H1 (cell line): ENCODE measurements around the gene MRPL1. TPM values are rescaled to one million over a fixed set of nuclear protein-coding genes. Genes with fewer than 3 reads are reported as not detected.

ENCODE experiments used
- CTCF ChIA-PET: fragments of 300-600 bp; sonication (Branson Sonifier 250); formaldehyde crosslinking; loops from one replicate; lab custom pipeline; 2021; ENCODE audit not compliant: partially characterized antibody; lab: Charles Lee
- POLR2A ChIA-PET: fragments of 300-600 bp; sonication (Branson Sonifier 250); formaldehyde crosslinking; loops from one replicate; lab custom pipeline; 2021; ENCODE audit warnings: inconsistent platforms; ENCODE audit not compliant: partially characterized antibody; lab: Charles Lee
- DNase-seq, 2 experiments: peaks; one replicate each; pipeline versions ENCODE4 v3.0.0 to v3.0.0-alpha.2; 2010 to 2022; ENCODE audit warnings: low spot score in 2 of 2, low read depth in 1 of 2, mixed read lengths in 1 of 2
- FAIRE-seq: peaks from 2 replicates; lab custom pipeline; 2011; peaks lifted over from hg19 to GRCh38; lab: Jason Lieb, UNC
- H2AFZ ChIP-seq: 2 replicates; pipeline ENCODE4 v1.8.1; 2012; ENCODE audit warnings: low read length, inconsistent platforms
- H2AK5ac ChIP-seq: 2 replicates; pipeline ENCODE4 v1.6.1; 2013; ENCODE audit warnings: low read depth, low read length
- H2BK120ac ChIP-seq: replicated peaks from 2 replicates; pipeline ENCODE3; 2013; ENCODE audit warnings: low read depth, low read length, inconsistent platforms
- H2BK12ac ChIP-seq: 2 replicates; pipeline ENCODE4 v1.6.1; 2013; ENCODE audit warnings: low read depth, low read length
- H2BK15ac ChIP-seq: 2 replicates; pipeline ENCODE4 v1.6.1; 2013; ENCODE audit warnings: low read length
- H2BK20ac ChIP-seq: 2 replicates; pipeline ENCODE4 v1.6.1; 2013; ENCODE audit warnings: low read length
- H2BK5ac ChIP-seq: 2 replicates; pipeline ENCODE4 v1.6.1; 2013; ENCODE audit warnings: low read depth, low read length
- H3K14ac ChIP-seq: 2 replicates; pipeline ENCODE4 v1.6.1; 2013; ENCODE audit warnings: inconsistent platforms; ENCODE audit not compliant: insufficient read length
- H3K18ac ChIP-seq: 2 replicates; pipeline ENCODE4 v1.6.1; 2013; ENCODE audit warnings: low read length; ENCODE audit errors: extremely low read depth
- H3K23ac ChIP-seq: 2 replicates; pipeline ENCODE4 v1.6.1; 2013; ENCODE audit warnings: inconsistent platforms; ENCODE audit not compliant: insufficient read length
- H3K23me2 ChIP-seq: 2 replicates; pipeline ENCODE4 v1.6.1; 2013; ENCODE audit warnings: low read depth, low read length
- H3K27ac ChIP-seq: 2 replicates; pipeline ENCODE4 v1.6.1; 2011; ENCODE audit warnings: low read depth, low read length, inconsistent platforms
- H3K27me3 ChIP-seq, 4 experiments: replicated peaks in 1 of 4; 1 replicate in 1 of 4; 2 replicates in 3 of 4; pipeline versions ENCODE4 v1.6.1 to v1.8.1; 2011 to 2013; ENCODE audit warnings: low read length in 3 of 4, mild to moderate bottlenecking in 3 of 4, inconsistent platforms in 2 of 4, mixed read lengths in 2 of 4, moderate library complexity in 1 of 4; ENCODE audit not compliant: control insufficient read depth in 3 of 4, insufficient read depth in 3 of 4; ENCODE audit errors: extremely low read depth in 1 of 4
- H3K36me3 ChIP-seq, 4 experiments: 2 replicates each; pipeline versions ENCODE4 v1.6.1 to v1.8.1; 2011 to 2013; ENCODE audit warnings: mild to moderate bottlenecking in 4 of 4, low read length in 3 of 4, moderate library complexity in 2 of 4, control low read depth in 1 of 4, inconsistent platforms in 1 of 4; ENCODE audit not compliant: insufficient read depth in 4 of 4, control insufficient read depth in 2 of 4
- H3K4ac ChIP-seq: replicated peaks from 2 replicates; pipeline ENCODE3; 2013; ENCODE audit warnings: low read length, low read depth, mixed read lengths, inconsistent platforms; ENCODE audit not compliant: insufficient read length
- H3K4me1 ChIP-seq, 4 experiments: replicated peaks in 1 of 4; 1 replicate in 1 of 4; 2 replicates in 3 of 4; pipeline versions ENCODE4 v1.6.1 to v1.8.1; 2011 to 2013; ENCODE audit warnings: low read length in 3 of 4, inconsistent platforms in 2 of 4, mixed read lengths in 1 of 4; ENCODE audit not compliant: insufficient read depth in 4 of 4, control insufficient read depth in 3 of 4
- H3K4me2 ChIP-seq, 2 experiments: 2 replicates each; pipeline versions ENCODE4 v1.6.1 to v1.8.1; 2011 to 2013; ENCODE audit warnings: low read depth in 2 of 2, low read length in 2 of 2, control low read depth in 1 of 2, inconsistent platforms in 1 of 2, mild to moderate bottlenecking in 1 of 2; ENCODE audit not compliant: insufficient read depth in 1 of 2
- H3K4me3 ChIP-seq, 4 experiments: fragments of 200-600, 300-600 bp in 1 of 4; sonication (generic), shearing (Covaris generic), sonication (Bioruptor Twin) in 1 of 4; 2 replicates each; pipeline versions ENCODE4 v1.5.1 to v1.8.1; 2011 to 2016; ENCODE audit warnings: low read length in 4 of 4, low read depth in 3 of 4, control low read depth in 2 of 4, inconsistent platforms in 2 of 4, mild to moderate bottlenecking in 2 of 4, mixed read lengths in 1 of 4, moderate library complexity in 1 of 4; ENCODE audit not compliant: insufficient read depth in 2 of 4; ENCODE audit errors: extremely low read depth in 1 of 4
- H3K56ac ChIP-seq: replicated peaks from 2 replicates; pipeline ENCODE3; 2013; ENCODE audit warnings: low read depth, mild to moderate bottlenecking, mixed read lengths, low read length, inconsistent platforms; ENCODE audit not compliant: insufficient read length
- H3K79me1 ChIP-seq: 2 replicates; pipeline ENCODE4 v1.6.1; 2013; ENCODE audit warnings: low read depth, low read length, control low read depth
- H3K79me2 ChIP-seq, 2 experiments: 2 replicates each; pipeline versions ENCODE4 v1.6.1 to v1.8.1; 2012 to 2013; ENCODE audit warnings: low read length in 2 of 2, mild to moderate bottlenecking in 2 of 2, inconsistent platforms in 1 of 2; ENCODE audit not compliant: insufficient read depth in 2 of 2, control insufficient read depth in 1 of 2
- H3K9ac ChIP-seq, 4 experiments: replicated peaks in 1 of 4; 1 replicate in 1 of 4; 2 replicates in 3 of 4; pipeline versions ENCODE4 v1.6.1 to v1.8.1; 2011 to 2013; ENCODE audit warnings: low read depth in 3 of 4, low read length in 3 of 4, control low read depth in 2 of 4, mild to moderate bottlenecking in 2 of 4, moderate library complexity in 2 of 4, inconsistent platforms in 1 of 4; ENCODE audit errors: extremely low read depth in 1 of 4
- H3K9me3 ChIP-seq, 2 experiments: 2 replicates each; pipeline versions ENCODE4 v1.6.1 to v1.8.1; 2012 to 2013; ENCODE audit warnings: mild to moderate bottlenecking in 2 of 2, moderate library complexity in 2 of 2, control low read depth in 1 of 2, inconsistent platforms in 1 of 2, low read depth in 1 of 2, low read length in 1 of 2, mixed read lengths in 1 of 2; ENCODE audit not compliant: insufficient read depth in 2 of 2
- H4K20me1 ChIP-seq, 2 experiments: replicated peaks in 1 of 2; 2 replicates each; pipeline versions ENCODE3 to v1.8.1; 2011 to 2013; ENCODE audit warnings: inconsistent platforms in 2 of 2, low read length in 2 of 2, mild to moderate bottlenecking in 1 of 2; ENCODE audit not compliant: insufficient read depth in 2 of 2, control insufficient read depth in 1 of 2
- H4K5ac ChIP-seq: 2 replicates; pipeline ENCODE4 v1.6.1; 2013; ENCODE audit warnings: low read length, low read depth, mixed read lengths, inconsistent platforms; ENCODE audit not compliant: insufficient read length
- H4K8ac ChIP-seq: 2 replicates; pipeline ENCODE4 v1.8.0; 2013; ENCODE audit warnings: mild to moderate bottlenecking, moderate library complexity, low read length, inconsistent platforms; ENCODE audit not compliant: insufficient read depth; ENCODE audit errors: extremely low read depth
- H4K91ac ChIP-seq: replicated peaks from 2 replicates; pipeline ENCODE3; 2013; ENCODE audit warnings: low read length, mixed read lengths, inconsistent platforms; ENCODE audit not compliant: insufficient read length
- CBX5 ChIP-seq: fragments of 300-800, 300-1000 bp; sonication (generic); IDR thresholded peaks from 2 replicates; pipeline ENCODE4 v1.7.1; 2016; ENCODE audit warnings: antibody characterized with exemption, low read length, low read depth
- CBX8 ChIP-seq: fragments of 300-800, 300-1000 bp; sonication (generic); IDR thresholded peaks from 2 replicates; pipeline ENCODE4 v1.7.1; 2016; ENCODE audit warnings: low read depth, low read length, borderline replicate concordance
- CEBPB ChIP-seq: IDR thresholded peaks from 2 replicates; pipeline ENCODE4 v1.6.1; 2012; ENCODE audit warnings: low read depth, low read length
- EZH2 ChIP-seq: fragments of 200-600 bp; sonication (generic); IDR thresholded peaks from 2 replicates; pipeline ENCODE4 v1.7.1; 2012; ENCODE audit warnings: low read depth, mild to moderate bottlenecking, moderate library complexity, low read length, inconsistent platforms; ENCODE audit not compliant: severe bottlenecking
- KDM4A ChIP-seq: IDR thresholded peaks from one replicate; pipeline ENCODE4 v1.7.1; 2012; ENCODE audit warnings: low read depth, mild to moderate bottlenecking, moderate library complexity, low read length, inconsistent platforms; ENCODE audit not compliant: severe bottlenecking
- RAD21 ChIP-seq, 2 experiments: IDR thresholded peaks in 1 of 2; conservative IDR thresholded peaks in 1 of 2; 2 replicates each; pipeline ENCODE4 v1.6.1; 2011; ENCODE audit warnings: low read depth in 2 of 2, low read length in 2 of 2, improper control_type of control experiment in 1 of 2, inconsistent platforms in 1 of 2, mild to moderate bottlenecking in 1 of 2, moderate library complexity in 1 of 2
- SAP30 ChIP-seq: fragments of 300-600 bp; sonication (generic); IDR thresholded peaks from 2 replicates; pipeline ENCODE4 v1.7.1; 2012; ENCODE audit warnings: low read length, moderate library complexity, mild to moderate bottlenecking, inconsistent platforms; ENCODE audit not compliant: insufficient read depth, insufficient replicate concordance
- SUZ12 ChIP-seq: fragments of 200-600 bp; sonication (generic); IDR thresholded peaks from 2 replicates; pipeline ENCODE4 v1.6.1; 2012; ENCODE audit warnings: mild to moderate bottlenecking, inconsistent platforms, low read length, moderate library complexity, mixed read lengths
- TAF1 ChIP-seq: IDR thresholded peaks from 2 replicates; pipeline ENCODE4 v1.6.1; 2011; ENCODE audit warnings: mild to moderate bottlenecking, low read depth, low read length
- WGBS, 2 experiments: shearing (Covaris generic) in 1 of 2; methylation state at CpG; one replicate each; pipeline versions ENCODE4 v1.1.6 to v1.1.7; 2013 to 2015; ENCODE audit warnings: low lambda C conversion rate in 2 of 2, mixed read lengths in 2 of 2, inconsistent platforms in 1 of 2, low coverage in 1 of 2, missing lambda C conversion rate in 1 of 2; ENCODE audit not compliant: insufficient replicate concordance in 2 of 2, insufficient coverage in 1 of 2, insufficient read length in 1 of 2; ENCODE audit errors: extremely low coverage in 1 of 2, missing lambda C conversion rate in 1 of 2; 5-methylcytosine and 5-hydroxymethylcytosine counted together
- polyA plus RNA-seq, 7 experiments: library from polyadenylated mRNA; depleted of rRNA in 3 of 7; stranded (reverse) in 5 of 7; unstranded in 2 of 7; fragments of >200 nt in 5 of 7; fragments of 200-250 nt in 2 of 7; gene quantifications; 1 replicate in 5 of 7; 2 replicates in 1 of 7; 4 replicates in 1 of 7; pipeline versions ENCODE4 v1.2.1 to v1.2.3, GENCODE V29; 2011 to 2013; ENCODE audit warnings: missing spikeins in 2 of 7, mixed read lengths in 2 of 7
- total RNA-seq: library from RNA; stranded (reverse); fragmentation: NEBNext Ultra II Directional; extraction: Animal tissue kit (Norgen Biotek cat#: 25700); gene quantifications from 2 replicates; pipeline ENCODE4 v1.2.1, GENCODE V29; 2021
- TF ChIP-seq, protein P1 (sequence below): IDR thresholded peaks from 2 replicates; pipeline ENCODE4 v1.6.1; 2011; ENCODE audit warnings: low read length, improper control_type of control experiment

The MRPL1 gene
- total and polyA plus RNA-seq, 2 of the 8 experiments (the other 6 are each of a cell fraction or from before 2014, with no cell fraction given), result 9.6 to 37.0 TPM

- Histone ChIP-seq H3K4me1 (peaks cover 0 to 3% (median 1%) of the 10 kb centered on the region in 4 experiments; a peak in 1 of 7 replicates), H3K56ac (no peak overlapping the region), H3K27me3 (no peaks in the 10 kb centered on the region), H3K4me3 (no peak overlapping the region), H3K4ac (no peak overlapping the region), H3K79me2 (no peaks in the 10 kb centered on the region), H3K23me2 (no peaks in the 10 kb centered on the region), H2BK12ac (no peak overlapping the region), H3K36me3 (no peaks in the 10 kb centered on the region), H2BK15ac (no peak overlapping the region), H2AK5ac (no peak overlapping the region), H4K5ac (no peak overlapping the region), H3K14ac (no peak overlapping the region), H3K9me3 (no peaks in the 10 kb centered on the region), H4K91ac (no peak overlapping the region), H3K23ac (no peak overlapping the region), H2BK20ac (no peak overlapping the region), H3K27ac (no peak overlapping the region), H2AFZ (no peak overlapping the region), H2BK5ac (no peak overlapping the region), H3K9ac (no peak overlapping the region), H3K18ac (no peak overlapping the region), H2BK120ac (no peak overlapping the region), H3K4me2 (no peak overlapping the region), H4K20me1 (no peaks in the 10 kb centered on the region), H3K79me1 (no peaks in the 10 kb centered on the region), H4K8ac (no peak overlapping the region)
- CTCF ChIA-PET, result interaction anchor here (0.6 kb wide), 1 partner anchor 1020 kb away, joined by 3 read pairs; no protein-coding TSS in a partner anchor
- POLR2A ChIA-PET, result interaction anchor here (0.6 to 0.8 kb wide), 2 partner anchors 18 to 938 kb away, joined by 3 to 5 read pairs; partner anchors contain the start of gene MRPL1
- FAIRE-seq (no peak), DNase-seq (no peak)
- WGBS, 2 experiments, result 86% methylated on average over 1 of the region's 1 CpG; no CpG with 5 or more reads in 1 of the 2 experiments
- TF ChIP-seq TAF1, result no peak
- TF ChIP-seq CBX5, result no peak
- TF ChIP-seq, protein P1, sequence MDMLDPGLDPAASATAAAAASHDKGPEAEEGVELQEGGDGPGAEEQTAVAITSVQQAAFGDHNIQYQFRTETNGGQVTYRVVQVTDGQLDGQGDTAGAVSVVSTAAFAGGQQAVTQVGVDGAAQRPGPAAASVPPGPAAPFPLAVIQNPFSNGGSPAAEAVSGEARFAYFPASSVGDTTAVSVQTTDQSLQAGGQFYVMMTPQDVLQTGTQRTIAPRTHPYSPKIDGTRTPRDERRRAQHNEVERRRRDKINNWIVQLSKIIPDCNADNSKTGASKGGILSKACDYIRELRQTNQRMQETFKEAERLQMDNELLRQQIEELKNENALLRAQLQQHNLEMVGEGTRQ, result no peak
- no peak for TF ChIP-seq SUZ12
- no peak for TF ChIP-seq RAD21 (IDR thresholded peaks at IDR 0.05 in 1 of 2, conservative IDR thresholded peaks at IDR 0.05 in 1 of 2; ENCODE audit: low read depth in 2 of 2, low read length in 2 of 2)
- TF ChIP-seq SAP30, result no peak
- no peak for TF ChIP-seq KDM4A
- TF ChIP-seq EZH2, result no peak
- TF ChIP-seq CEBPB, result no peak
- TF ChIP-seq CBX8, result no peak
Observed at GRCh38 chr4:77844363-77844762, 18.3 kb upstream of the MRPL1 start.
